Smooth muscle cell (in vitro differentiated cells): ENCODE measurements around the gene ANTXR1. TPM values are rescaled to one million over a fixed set of nuclear protein-coding genes. Genes with fewer than 3 reads are reported as not detected.
A peak's percentile ranks its signal among the peaks of the same experiment; 100 is the strongest.

Experiments used
- DNase-seq: peaks from one replicate; lab custom pipeline; 2025; ENCODE audit not compliant: unreplicated experiment; lab: John Stamatoyannopoulos, UW
- H2AFZ ChIP-seq: fragments of 200-600 bp; sonication (generic); 2 replicates; pipeline ENCODE4 v1.6.0; 2016; ENCODE audit warnings: antibody characterized with exemption, low read depth, mild to moderate bottlenecking
- H3F3A ChIP-seq: fragments of 200-600 bp; sonication (generic); 2 replicates; pipeline ENCODE4 v1.6.0; 2017; ENCODE audit warnings: antibody characterized with exemption, low read depth
- H3K27ac ChIP-seq: fragments of 200-600 bp; sonication (generic); 2 replicates; pipeline ENCODE4 v1.5.1; 2016; ENCODE audit warnings: low read depth, mild to moderate bottlenecking
- H3K27me3 ChIP-seq: fragments of 200-600 bp; sonication (generic); 2 replicates; pipeline ENCODE4 v1.6.1; 2016; ENCODE audit warnings: low read depth, mild to moderate bottlenecking
- H3K36me3 ChIP-seq: fragments of 200-600 bp; sonication (generic); 2 replicates; pipeline ENCODE4 v1.5.1; 2016; ENCODE audit warnings: low read depth
- H3K4me1 ChIP-seq: fragments of 200-600 bp; sonication (generic); 2 replicates; pipeline ENCODE4 v1.5.1; 2016; ENCODE audit warnings: low read depth
- H3K4me2 ChIP-seq: fragments of 200-600 bp; sonication (generic); 2 replicates; pipeline ENCODE4 v1.6.0; 2016; ENCODE audit warnings: mild to moderate bottlenecking
- H3K4me3 ChIP-seq: fragments of 200-600 bp; sonication (generic); 2 replicates; pipeline ENCODE4 v1.5.1; 2016; ENCODE audit warnings: mild to moderate bottlenecking
- H3K79me2 ChIP-seq: fragments of 200-600 bp; sonication (generic); 2 replicates; pipeline ENCODE4 v1.6.0; 2016; ENCODE audit warnings: low read depth, mild to moderate bottlenecking
- H3K9ac ChIP-seq: fragments of 200-600 bp; sonication (generic); 2 replicates; pipeline ENCODE4 v1.6.0; 2016; ENCODE audit warnings: low read depth
- H3K9me3 ChIP-seq: fragments of 200-600 bp; sonication (generic); replicated peaks from 2 replicates; pipeline ENCODE4 v1.5.1; 2016; ENCODE audit warnings: low read depth
- H4K20me1 ChIP-seq: fragments of 200-600 bp; sonication (generic); 2 replicates; pipeline ENCODE4 v1.6.0; 2016; ENCODE audit warnings: low read depth
- CTCF ChIP-seq: fragments of 200-600 bp; sonication (generic); IDR thresholded peaks from 2 replicates; pipeline ENCODE4 v1.5.1; 2017; ENCODE audit warnings: borderline replicate concordance, mild to moderate bottlenecking, antibody characterized with exemption; ENCODE audit not compliant: insufficient read depth, poor library complexity, severe bottlenecking
- WGBS: methylation state at CpG from one replicate; pipeline ENCODE4 v1.1.7; 2016; ENCODE audit warnings: low lambda C conversion rate; 5-methylcytosine and 5-hydroxymethylcytosine counted together
- polyA plus RNA-seq: library from polyadenylated mRNA; unstranded; fragments of >200 nt; fragmentation: Nextera tagmentation; extraction: Ambion mirVana; gene quantifications from 2 replicates; pipeline ENCODE4 v1.2.1, GENCODE V29; 2016
- total RNA-seq: library from RNA; depleted of rRNA; stranded (reverse); fragments of >200 nt; gene quantifications from 2 replicates; pipeline ENCODE4 v1.2.3, GENCODE V29; 2014

The ANTXR1 gene
- total and polyA plus RNA-seq, 2 experiments from 2014 or later = 292 to 309 TPM

DNA sequence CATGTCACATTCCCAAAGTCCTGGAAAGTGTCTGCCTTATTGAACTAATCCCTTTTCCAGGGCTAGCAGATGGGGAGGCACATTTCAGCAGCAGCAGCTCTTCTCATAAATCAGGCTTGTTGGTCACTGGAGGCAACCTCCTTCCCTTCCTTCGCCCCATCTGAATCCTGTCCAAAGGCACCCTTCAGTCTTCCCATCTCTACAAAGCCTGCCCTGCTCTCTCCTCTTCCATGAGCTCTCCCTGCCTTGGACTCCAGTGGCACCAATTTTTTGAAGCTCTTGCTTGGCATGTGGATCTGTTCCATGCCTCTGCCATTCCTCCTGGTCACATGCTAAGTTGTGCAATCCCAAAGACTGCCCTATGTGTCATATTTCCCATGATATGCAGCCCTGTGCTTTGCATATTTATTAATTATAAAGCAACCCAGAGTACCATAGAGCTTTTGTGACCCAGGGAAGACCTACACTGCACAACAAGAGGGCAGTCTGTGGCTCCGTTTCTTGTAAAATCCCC lies 70.3 kb downstream of the ANTXR1 start:
- WGBS = 22% methylated on average over 2 of the region's 2 CpGs
- Histone ChIP-seq H3K36me3 (no peaks in the 10 kb centered on the region), H3K9me3 (no peaks in the 10 kb centered on the region), H3K27ac (peak overlapping the region; percentile 99), H3K79me2 (no peaks in the 10 kb centered on the region), H3K9ac (peak overlapping the region; percentile 82), H4K20me1 (no peaks in the 10 kb centered on the region), H3K4me2 (peak overlapping the region; percentile 71), H2AFZ (no peak overlapping the region), H3K4me3 (no peak overlapping the region), H3K4me1 (peaks cover 16% of the 10 kb centered on the region), H3K27me3 (no peaks in the 10 kb centered on the region), H3F3A (peaks cover 58% of the 10 kb centered on the region)
- TF ChIP-seq CTCF = no peak
- DNase-seq = peak; percentile 63

- 98% methylated on average over 4 of the region's 4 CpGs for WGBS
- Histone ChIP-seq H3K79me2 (no peaks in the 10 kb centered on the region), H3K27me3 (no peaks in the 10 kb centered on the region), H3K4me3 (no peak overlapping the region), H4K20me1 (no peaks in the 10 kb centered on the region), H3K27ac (peak overlapping the region; percentile 99), H3K9ac (no peak overlapping the region), H3K9me3 (no peaks in the 10 kb centered on the region), H3K36me3 (peaks cover 3% of the 10 kb centered on the region), H3K4me1 (peaks cover 16% of the 10 kb centered on the region), H2AFZ (no peak overlapping the region), H3K4me2 (peak overlapping the region; percentile 71), H3F3A (peaks cover 61% of the 10 kb centered on the region)
- DNase-seq = no peak
- TF ChIP-seq CTCF = no peak
These were observed 71.5 kb downstream of the ANTXR1 start for GRCh38 chr2:69084492-69084891.

- H3K36me3 ChIP-seq = peaks cover 4% of the 10 kb centered on the region
- H3K9me3 ChIP-seq = no peaks in the 10 kb centered on the region
- peaks cover 16% of the 10 kb centered on the region for H3K4me1 ChIP-seq
- H3K27me3 ChIP-seq = no peaks in the 10 kb centered on the region
- peaks cover 53% of the 10 kb centered on the region for H3F3A ChIP-seq
- TF ChIP-seq CTCF = no peak
- no peak overlapping the region for H3K4me3 ChIP-seq
- no peaks in the 10 kb centered on the region for H3K79me2 ChIP-seq
- H3K27ac ChIP-seq = peak overlapping the region; percentile 99
- no peak overlapping the region for H3K9ac ChIP-seq
- no peak overlapping the region for H2AFZ ChIP-seq
- 63% methylated on average over 4 of the region's 4 CpGs for WGBS
- no peak for DNase-seq
- H4K20me1 ChIP-seq = no peaks in the 10 kb centered on the region
- peak overlapping the region; percentile 52 for H3K4me2 ChIP-seq
These were observed 73.5 kb downstream of the ANTXR1 start for GRCh38 chr2:69086466-69086865.

- no peak for TF ChIP-seq CTCF
- DNase-seq = no peak
- Histone ChIP-seq H3F3A (peaks cover 47% of the 10 kb centered on the region), H2AFZ (no peak overlapping the region), H3K36me3 (peaks cover 4% of the 10 kb centered on the region), H3K9me3 (no peaks in the 10 kb centered on the region), H3K27me3 (no peaks in the 10 kb centered on the region), H3K4me1 (peaks cover 16% of the 10 kb centered on the region), H3K4me2 (peak overlapping the region; percentile 52), H3K79me2 (no peaks in the 10 kb centered on the region), H3K4me3 (no peak overlapping the region), H3K27ac (peak overlapping the region; percentile 99), H4K20me1 (no peaks in the 10 kb centered on the region), H3K9ac (peak overlapping the region; percentile 8)
- 62% methylated on average over 5 of the region's 5 CpGs for WGBS
These were observed 74.4 kb downstream of the ANTXR1 start for GRCh38 chr2:69087211-69087911.
